ENCODE measurements around the gene MCM3AP.

DNA sequence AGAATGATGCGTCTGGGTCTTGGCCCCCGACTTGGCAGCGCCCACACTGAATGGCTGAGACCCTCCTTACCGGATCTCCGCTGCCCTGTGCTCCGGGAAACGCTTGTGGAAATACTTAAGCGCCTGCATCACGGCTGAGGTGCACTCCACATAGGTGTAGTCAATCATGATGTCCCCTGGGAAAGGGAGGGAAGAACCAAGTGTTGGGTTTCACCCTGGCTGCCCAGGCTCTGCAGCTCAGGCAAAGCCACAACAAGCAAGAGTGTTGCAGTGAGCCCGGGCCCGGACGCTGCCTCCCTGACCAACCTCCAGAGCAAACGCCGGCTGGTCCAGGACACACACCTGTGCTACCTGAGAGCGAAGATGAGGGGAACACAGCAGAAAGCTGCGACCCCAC is 79.6 kb downstream of the MCM3AP start:
- TF ChIP-seq SUZ12 (IDR thresholded peaks at IDR 0.05) (no peak), SP1 (IDR thresholded peaks at IDR 0.05) (no peak), BHLHE40 (IDR thresholded peaks at IDR 0.05; ENCODE audit: borderline replicate concordance) (no peak), TARDBP (IDR thresholded peaks at IDR 0.05) (no peak), FOXK2 (IDR thresholded peaks at IDR 0.05) (no peak), ELF4 (IDR thresholded peaks at IDR 0.05) (no peak), ARNT (IDR thresholded peaks at IDR 0.05) (no peak), FOXA1 (IDR thresholded peaks at IDR 0.05) (no peak), ZNF384 (IDR thresholded peaks at IDR 0.05) (no peak), CTBP1 (IDR thresholded peaks at IDR 0.05; ENCODE audit: borderline replicate concordance) (no peak)
